ENCODE data around the gene RUNX3. TPM values are rescaled to one million over a fixed set of nuclear protein-coding genes. Genes with fewer than 3 reads are reported as not detected.

Gene RUNX3
- total RNA-seq, 2 donors from 2014 or later = 116 to 145 TPM

- peaks cover 23% of the 10 kb centered on the region for H3K4me1 Mint-ChIP-seq
- peak; percentile 7 for ATAC-seq (replicated peaks)
- H3K27me3 Mint-ChIP-seq = no peaks in the 10 kb centered on the region
- H3K27ac Mint-ChIP-seq = peak overlapping the region; percentile 74
- H3K9me3 Mint-ChIP-seq = no peaks in the 10 kb centered on the region
- peaks cover 99% of the 10 kb centered on the region for H3K36me3 Mint-ChIP-seq (ENCODE audit: low read depth)
- H3K4me3 Mint-ChIP-seq = no peak overlapping the region
These were observed 27.0 kb downstream of the RUNX3 start for GRCh38 chr1:24903011-24903461.

GRCh38 chr1:24902471-24902891, 27.6 kb downstream of the RUNX3 start:
- Mint-ChIP-seq H3K4me3 (no peak overlapping the region), H3K36me3 (ENCODE audit: low read depth) (peaks cover 96% of the 10 kb centered on the region), H3K4me1 (peaks cover 23% of the 10 kb centered on the region), H3K9me3 (no peaks in the 10 kb centered on the region), H3K27ac (peak overlapping the region; percentile 74), H3K27me3 (no peaks in the 10 kb centered on the region)
- no peak for ATAC-seq (replicated peaks)

- Mint-ChIP-seq H3K9me3 (no peaks in the 10 kb centered on the region), H3K27me3 (no peaks in the 10 kb centered on the region), H3K4me3 (no peak overlapping the region), H3K4me1 (peaks cover 23% of the 10 kb centered on the region), H3K36me3 (ENCODE audit: low read depth) (peaks cover 90% of the 10 kb centered on the region), H3K27ac (peak overlapping the region; percentile 97)
- ATAC-seq (replicated peaks) = peak; percentile 1
These were observed 28.1 kb downstream of the RUNX3 start for GRCh38 chr1:24901791-24902470.

GRCh38 chr1:24900985-24901781, 28.9 kb downstream of the RUNX3 start:
- ATAC-seq (replicated peaks) = peak; percentile 6
- Mint-ChIP-seq H3K4me3 (no peak overlapping the region), H3K9me3 (no peaks in the 10 kb centered on the region), H3K36me3 (ENCODE audit: low read depth) (peaks cover 83% of the 10 kb centered on the region), H3K27me3 (no peaks in the 10 kb centered on the region), H3K27ac (peak overlapping the region; percentile 97), H3K4me1 (peaks cover 28% of the 10 kb centered on the region)

- Mint-ChIP-seq H3K27ac (peak overlapping the region; percentile 97), H3K4me3 (peak overlapping the region; percentile 63), H3K27me3 (no peaks in the 10 kb centered on the region), H3K36me3 (ENCODE audit: low read depth) (peaks cover 76% of the 10 kb centered on the region), H3K4me1 (peaks cover 30% of the 10 kb centered on the region), H3K9me3 (no peaks in the 10 kb centered on the region)
- ATAC-seq (replicated peaks) = no peak
These were observed 29.6 kb downstream of the RUNX3 start for GRCh38 chr1:24900486-24900849.

GRCh38 chr1:24899581-24900485, 30.2 kb downstream of the RUNX3 start:
- peak; percentile 2 for ATAC-seq (replicated peaks)
- no peaks in the 10 kb centered on the region for H3K27me3 Mint-ChIP-seq
- H3K4me1 Mint-ChIP-seq = peaks cover 30% of the 10 kb centered on the region
- no peaks in the 10 kb centered on the region for H3K9me3 Mint-ChIP-seq
- H3K27ac Mint-ChIP-seq = peak overlapping the region; percentile 97
- H3K36me3 Mint-ChIP-seq (ENCODE audit: low read depth) = peaks cover 69% of the 10 kb centered on the region
- H3K4me3 Mint-ChIP-seq = peak overlapping the region; percentile 63

GRCh38 chr1:24898909-24899439, 31.1 kb downstream of the RUNX3 start:
- peak overlapping the region; percentile 63 for H3K4me3 Mint-ChIP-seq

GRCh38 chr1:24898152-24898908, 31.7 kb downstream of the RUNX3 start:
- Mint-ChIP-seq H3K4me1 (peaks cover 30% of the 10 kb centered on the region), H3K36me3 (ENCODE audit: low read depth) (peaks cover 55% of the 10 kb centered on the region), H3K27ac (peak overlapping the region; percentile 97), H3K27me3 (no peaks in the 10 kb centered on the region), H3K9me3 (no peaks in the 10 kb centered on the region), H3K4me3 (no peak overlapping the region)
- peak; percentile 33 for ATAC-seq (replicated peaks)

More at GRCh38 chr1:24898909-24899439, 31.1 kb downstream of the RUNX3 start:
- H3K36me3 Mint-ChIP-seq (ENCODE audit: low read depth) = peaks cover 61% of the 10 kb centered on the region
- no peak for ATAC-seq (replicated peaks)
- no peaks in the 10 kb centered on the region for H3K27me3 Mint-ChIP-seq
- H3K4me1 Mint-ChIP-seq = peaks cover 30% of the 10 kb centered on the region
- no peaks in the 10 kb centered on the region for H3K9me3 Mint-ChIP-seq
- peak overlapping the region; percentile 97 for H3K27ac Mint-ChIP-seq

GRCh38 chr1:24897263-24898151, 32.6 kb downstream of the RUNX3 start:
- Mint-ChIP-seq H3K4me3 (no peak overlapping the region), H3K4me1 (peaks cover 30% of the 10 kb centered on the region), H3K36me3 (ENCODE audit: low read depth) (peaks cover 53% of the 10 kb centered on the region), H3K9me3 (peaks cover 8% of the 10 kb centered on the region), H3K27me3 (no peaks in the 10 kb centered on the region), H3K27ac (peak overlapping the region; percentile 97)
- peak; percentile 2 for ATAC-seq (replicated peaks)

GRCh38 chr1:24896596-24897262, 33.3 kb downstream of the RUNX3 start:
- Mint-ChIP-seq H3K4me1 (peaks cover 30% of the 10 kb centered on the region), H3K27ac (peak overlapping the region; percentile 58), H3K36me3 (ENCODE audit: low read depth) (peaks cover 46% of the 10 kb centered on the region), H3K27me3 (no peaks in the 10 kb centered on the region), H3K4me3 (no peak overlapping the region), H3K9me3 (peaks cover 9% of the 10 kb centered on the region)
- ATAC-seq (replicated peaks) = no peak

GRCh38 chr1:24896176-24896575, 33.9 kb downstream of the RUNX3 start:
- Mint-ChIP-seq H3K4me3 (no peak overlapping the region), H3K27ac (peak overlapping the region; percentile 58), H3K36me3 (ENCODE audit: low read depth) (peaks cover 40% of the 10 kb centered on the region), H3K9me3 (peaks cover 9% of the 10 kb centered on the region), H3K27me3 (no peaks in the 10 kb centered on the region), H3K4me1 (peaks cover 30% of the 10 kb centered on the region)
- no peak for ATAC-seq (replicated peaks)

- ATAC-seq (replicated peaks) = no peak
- no peak overlapping the region for H3K4me3 Mint-ChIP-seq
- H3K36me3 Mint-ChIP-seq (ENCODE audit: low read depth) = peaks cover 33% of the 10 kb centered on the region
- H3K27ac Mint-ChIP-seq = no peak overlapping the region
- H3K27me3 Mint-ChIP-seq = no peaks in the 10 kb centered on the region
- H3K4me1 Mint-ChIP-seq = peaks cover 29% of the 10 kb centered on the region
- peaks cover 9% of the 10 kb centered on the region for H3K9me3 Mint-ChIP-seq
These were observed 34.6 kb downstream of the RUNX3 start for GRCh38 chr1:24895511-24895910.
